OCI-LY3 (cell line): ENCODE measurements around the gene CD320.

Experiments used
- CTCF ChIP-seq: fragments of 200-600, 300-600 bp; sonication (generic); IDR thresholded peaks from 2 replicates; pipeline ENCODE4 v1.5.1; 2014; ENCODE audit warnings: antibody characterized with exemption, low read length, low read depth
- EZH2phosphoT487 ChIP-seq: fragments of 200-600 bp; shearing (Covaris generic); IDR thresholded peaks from 2 replicates; pipeline ENCODE4 v1.6.1; 2018; ENCODE audit warnings: antibody characterized with exemption, mixed run types, low read depth

- TF ChIP-seq CTCF = peak; percentile 19; the same call in 1 of the 2 replicates
- no peak for TF ChIP-seq EZH2phosphoT487
Measured at GRCh38 chr19:8321067-8321985, 13.2 kb upstream of the CD320 start, which contains the start of the genes NDUFA7 and RPS28.
